SK-N-SH (cell line): Measurements from ENCODE around the gene MYBBP1A. TPM values are rescaled to one million over a fixed set of nuclear protein-coding genes. Genes with fewer than 3 reads are reported as not detected.

Experiments used
- CTCF ChIA-PET: fragments of 300-600, 350-600 bp; formaldehyde crosslinking; extraction: SDS; loops from one replicate; lab custom pipeline; 2021; lab: Yijun Ruan, JAX
- POLR2A ChIA-PET: fragments of 350-600 bp; sonication (Branson Sonifier 250); formaldehyde crosslinking; extraction: SDS; loops from one replicate; lab custom pipeline; 2020; ENCODE audit warnings: antibody characterized with exemption, inconsistent platforms; lab: Yijun Ruan, JAX
- DNase-seq: peaks from one replicate; pipeline ENCODE4 v3.0.0; 2012
- H2AFZ ChIP-seq: fragments of 200-600 bp; sonication (generic); 2 replicates; pipeline ENCODE4 v1.8.1; 2016; ENCODE audit warnings: antibody characterized with exemption, mild to moderate bottlenecking, low read depth
- H3F3A ChIP-seq: fragments of 200-600 bp; sonication (generic); replicated peaks from 2 replicates; pipeline ENCODE3; 2016; ENCODE audit warnings: antibody characterized with exemption, mild to moderate bottlenecking; ENCODE audit not compliant: insufficient read depth
- H3K27ac ChIP-seq, 2 experiments: fragments of 200-500 bp in 1 of 2; fragments of 200-600 bp in 1 of 2; sonication (Bioruptor generic) in 1 of 2; sonication (generic), shearing (Covaris generic) in 1 of 2; 2 replicates each; pipeline versions ENCODE4 v1.5.1 to v1.6.1; 2014 to 2016; ENCODE audit warnings: low read depth in 2 of 2, inconsistent platforms in 1 of 2, low read length in 1 of 2, mild to moderate bottlenecking in 1 of 2, mixed read lengths in 1 of 2
- H3K27me3 ChIP-seq: fragments of 200-600 bp; sonication (generic), shearing (Covaris generic); 2 replicates; pipeline ENCODE4 v1.6.1; 2016; ENCODE audit warnings: mixed run types; ENCODE audit not compliant: insufficient read depth
- H3K36me3 ChIP-seq, 2 experiments: fragments of 200-500 bp in 1 of 2; fragments of 200-600 bp in 1 of 2; sonication (Bioruptor generic) in 1 of 2; sonication (generic) in 1 of 2; replicated peaks in 1 of 2; 2 replicates each; pipeline versions ENCODE3 to v1.5.1; 2014 to 2016; ENCODE audit warnings: low read length in 1 of 2, mild to moderate bottlenecking in 1 of 2; ENCODE audit not compliant: insufficient read depth in 2 of 2, control insufficient read depth in 1 of 2
- H3K4me1 ChIP-seq, 2 experiments: fragments of 200-500 bp in 1 of 2; fragments of 200-600 bp in 1 of 2; sonication (Bioruptor generic) in 1 of 2; sonication (generic), shearing (Covaris generic) in 1 of 2; 2 replicates each; pipeline versions ENCODE4 v1.5.1 to v1.6.1; 2014 to 2016; ENCODE audit warnings: low read depth in 1 of 2, low read length in 1 of 2, mixed run types in 1 of 2; ENCODE audit not compliant: insufficient read depth in 2 of 2, control insufficient read depth in 1 of 2
- H3K4me2 ChIP-seq: fragments of 200-600 bp; sonication (generic), shearing (Covaris generic); 2 replicates; pipeline ENCODE4 v1.6.1; 2017; ENCODE audit warnings: mixed run types
- H3K4me3 ChIP-seq, 2 experiments: fragments of 200-500 bp in 1 of 2; fragments of 200-600 bp in 1 of 2; sonication (Bioruptor generic) in 1 of 2; sonication (generic), shearing (Covaris generic) in 1 of 2; 2 replicates each; pipeline versions ENCODE4 v1.5.1 to v1.8.1; 2014 to 2016; ENCODE audit warnings: low read depth in 2 of 2, inconsistent platforms in 1 of 2, low read length in 1 of 2, mild to moderate bottlenecking in 1 of 2, mixed read lengths in 1 of 2, moderate library complexity in 1 of 2
- H3K79me2 ChIP-seq: fragments of 200-600 bp; sonication (generic); 2 replicates; pipeline ENCODE4 v1.8.1; 2017; ENCODE audit warnings: mild to moderate bottlenecking; ENCODE audit not compliant: insufficient read depth
- H3K9ac ChIP-seq: fragments of 200-600 bp; sonication (generic); 2 replicates; pipeline ENCODE4 v1.6.1; 2017; ENCODE audit warnings: mixed run types
- H3K9me2 ChIP-seq: fragments of 200-600 bp; sonication (generic); 2 replicates; pipeline ENCODE4 v1.6.1; 2017; ENCODE audit warnings: mixed run types
- H3K9me3 ChIP-seq: fragments of 200-600 bp; sonication (generic); 2 replicates; pipeline ENCODE4 v1.6.1; 2017; ENCODE audit warnings: mixed run types, mild to moderate bottlenecking, moderate library complexity
- H4K20me1 ChIP-seq: fragments of 200-600 bp; sonication (generic); 2 replicates; pipeline ENCODE4 v1.6.1; 2017; ENCODE audit warnings: mild to moderate bottlenecking, mixed run types; ENCODE audit not compliant: insufficient read depth
- ELF1 ChIP-seq: IDR thresholded peaks from 2 replicates; pipeline ENCODE4 v1.4.0; 2012
- FOXM1 ChIP-seq: IDR thresholded peaks from 2 replicates; pipeline ENCODE4 v1.4.0; 2012; ENCODE audit warnings: low read depth, mild to moderate bottlenecking
- GATA2 ChIP-seq: sonication (generic); formaldehyde crosslinking; IDR thresholded peaks from 2 replicates; pipeline ENCODE4 v1.5.0; 2020; ENCODE audit warnings: mild to moderate bottlenecking, missing genetic modification reagents
- NFIC ChIP-seq: IDR thresholded peaks from 2 replicates; pipeline ENCODE4 v1.4.0; 2012; ENCODE audit warnings: borderline replicate concordance
- RCOR1 ChIP-seq: fragments of 150-350 bp; IDR thresholded peaks from 2 replicates; pipeline ENCODE4 v1.6.1; 2017; ENCODE audit warnings: antibody characterized with exemption, low read length
- SMC3 ChIP-seq: IDR thresholded peaks from 2 replicates; pipeline ENCODE4 v1.6.1; 2012; ENCODE audit warnings: low read depth, low read length, improper control_type of control experiment
- TEAD4 ChIP-seq: IDR thresholded peaks from 2 replicates; pipeline ENCODE4 v1.4.0; 2012; ENCODE audit warnings: mild to moderate bottlenecking, borderline replicate concordance; ENCODE audit not compliant: insufficient read depth
- YY1 ChIP-seq: IDR thresholded peaks from 2 replicates; pipeline ENCODE4 v1.4.0; 2012; ENCODE audit warnings: low read depth, mild to moderate bottlenecking
- WGBS: methylation state at CpG from one replicate; pipeline ENCODE4 v1.1.6; 2017; ENCODE audit warnings: low lambda C conversion rate; 5-methylcytosine and 5-hydroxymethylcytosine counted together
- polyA plus RNA-seq, 3 experiments: library from polyadenylated mRNA; depleted of rRNA; stranded (reverse); fragments of >200 nt; gene quantifications; 2 replicates each; pipeline ENCODE4 v1.2.3, GENCODE V29; 2012
- TF ChIP-seq, protein P1 (sequence below): IDR thresholded peaks from 2 replicates; pipeline ENCODE4 v1.4.0; 2012; ENCODE audit warnings: low read depth, borderline replicate concordance
- TF ChIP-seq, protein P2 (sequence below): IDR thresholded peaks from 2 replicates; pipeline ENCODE4; 2012

The MYBBP1A gene
- polyA plus RNA-seq, 1 of the 3 experiments (the other 2 are of a cell fraction) = 93.0 TPM

DNA sequence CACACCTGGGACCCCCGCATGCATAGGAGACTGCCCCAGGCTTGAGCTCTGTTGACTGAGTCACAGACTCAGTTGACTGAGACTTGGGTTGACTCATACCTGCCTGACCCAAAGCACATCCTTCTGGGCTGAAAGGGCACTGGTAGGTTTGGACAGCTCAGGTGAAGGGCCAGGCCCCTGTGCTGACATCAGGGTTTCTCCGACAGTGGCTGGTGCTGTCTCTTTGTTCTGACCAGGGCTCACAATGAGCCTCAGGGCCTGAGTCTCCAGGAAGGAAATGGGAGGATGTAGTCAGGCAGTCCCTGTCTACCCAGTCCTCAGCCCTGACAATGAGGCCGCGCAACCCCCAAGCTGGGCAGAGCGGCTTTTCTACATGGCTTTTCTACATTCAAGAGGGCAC lies 50.0 kb downstream of the MYBBP1A start:
- Histone ChIP-seq H3K4me3 (no peak overlapping the region), H3K9me3 (no peaks in the 10 kb centered on the region), H3K36me3 (no peaks in the 10 kb centered on the region), H3K27me3 (peaks cover 15% of the 10 kb centered on the region; the same call in 1 of the 2 replicates), H2AFZ (no peak overlapping the region), H3K79me2 (no peaks in the 10 kb centered on the region), H3F3A (no peaks in the 10 kb centered on the region), H3K9ac (no peak overlapping the region), H3K4me1 (no peaks in the 10 kb centered on the region), H4K20me1 (no peaks in the 10 kb centered on the region), H3K27ac (no peak overlapping the region), H3K4me2 (no peak overlapping the region), H3K9me2 (no peaks in the 10 kb centered on the region)
- CTCF ChIA-PET = interaction anchor here (1.0 kb wide), 1 partner anchor 61 kb away, joined by 4 read pairs; no protein-coding TSS in a partner anchor
- TF ChIP-seq ELF1 = no peak
- TF ChIP-seq GATA2 = no peak
- no peak for DNase-seq
- POLR2A ChIA-PET = no interaction called here
- WGBS = 89% methylated on average over 2 of the region's 5 CpGs

DNA sequence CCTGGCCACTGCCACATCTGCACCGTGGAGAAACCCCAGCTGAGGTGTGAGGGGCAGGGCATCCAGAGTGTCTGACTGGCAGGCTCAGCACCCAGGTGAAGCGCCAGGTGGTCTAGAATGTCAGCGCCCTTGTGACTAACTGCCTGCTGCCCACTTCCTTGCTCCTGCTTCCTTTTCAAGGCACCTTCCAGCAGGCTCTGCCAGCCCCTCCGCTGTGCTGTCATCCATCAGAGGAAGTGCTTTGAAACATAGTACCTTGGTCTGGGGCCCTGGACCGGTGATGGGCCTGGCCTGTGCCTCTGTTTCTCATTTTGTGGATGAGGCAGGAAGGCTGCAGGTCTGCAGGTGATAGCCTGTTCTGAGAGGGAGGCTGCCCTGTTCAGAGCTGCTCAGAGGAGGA lies 51.0 kb downstream of the MYBBP1A start:
- no peaks in the 10 kb centered on the region for H3F3A ChIP-seq
- no peak for DNase-seq
- no peaks in the 10 kb centered on the region for H4K20me1 ChIP-seq
- H3K9me2 ChIP-seq = no peaks in the 10 kb centered on the region
- H3K27ac ChIP-seq = no peak overlapping the region
- H3K79me2 ChIP-seq = no peaks in the 10 kb centered on the region
- no peaks in the 10 kb centered on the region; a peak in 1 of 4 replicates for H3K4me1 ChIP-seq
- no peaks in the 10 kb centered on the region for H3K36me3 ChIP-seq
- no peak overlapping the region for H3K9ac ChIP-seq
- H2AFZ ChIP-seq = no peak overlapping the region
- no peak overlapping the region for H3K4me3 ChIP-seq
- no peak overlapping the region for H3K4me2 ChIP-seq
- H3K27me3 ChIP-seq = peaks cover 25% of the 10 kb centered on the region
- CTCF ChIA-PET = no interaction called here
- WGBS = 69% methylated on average over 4 of the region's 5 CpGs
- POLR2A ChIA-PET = no interaction called here
- no peak for TF ChIP-seq YY1
- TF ChIP-seq, protein P1, sequence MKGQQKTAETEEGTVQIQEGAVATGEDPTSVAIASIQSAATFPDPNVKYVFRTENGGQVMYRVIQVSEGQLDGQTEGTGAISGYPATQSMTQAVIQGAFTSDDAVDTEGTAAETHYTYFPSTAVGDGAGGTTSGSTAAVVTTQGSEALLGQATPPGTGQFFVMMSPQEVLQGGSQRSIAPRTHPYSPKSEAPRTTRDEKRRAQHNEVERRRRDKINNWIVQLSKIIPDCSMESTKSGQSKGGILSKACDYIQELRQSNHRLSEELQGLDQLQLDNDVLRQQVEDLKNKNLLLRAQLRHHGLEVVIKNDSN = no peak
- TF ChIP-seq ELF1 = no peak
- TF ChIP-seq RCOR1 = no peak
- TF ChIP-seq SMC3 = no peak
- TF ChIP-seq NFIC = no peak
- no peak for TF ChIP-seq TEAD4
- TF ChIP-seq, protein P2, sequence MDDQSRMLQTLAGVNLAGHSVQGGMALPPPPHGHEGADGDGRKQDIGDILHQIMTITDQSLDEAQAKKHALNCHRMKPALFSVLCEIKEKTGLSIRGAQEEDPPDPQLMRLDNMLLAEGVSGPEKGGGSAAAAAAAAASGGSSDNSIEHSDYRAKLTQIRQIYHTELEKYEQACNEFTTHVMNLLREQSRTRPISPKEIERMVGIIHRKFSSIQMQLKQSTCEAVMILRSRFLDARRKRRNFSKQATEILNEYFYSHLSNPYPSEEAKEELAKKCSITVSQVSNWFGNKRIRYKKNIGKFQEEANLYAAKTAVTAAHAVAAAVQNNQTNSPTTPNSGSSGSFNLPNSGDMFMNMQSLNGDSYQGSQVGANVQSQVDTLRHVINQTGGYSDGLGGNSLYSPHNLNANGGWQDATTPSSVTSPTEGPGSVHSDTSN = no peak
- TF ChIP-seq FOXM1 = no peak
- no peaks in the 10 kb centered on the region for H3K9me3 ChIP-seq
